H9 (cell line): ENCODE data around the gene ETV6. TPM values are rescaled to one million over a fixed set of nuclear protein-coding genes. Genes with fewer than 3 reads are reported as not detected.

Experiments used
- DNase-seq: peaks from one replicate; pipeline ENCODE4 v3.0.0-alpha.2; 2017
- H2AFZ ChIP-seq: one replicate; pipeline ENCODE4 v1.6.1; 2013; ENCODE audit warnings: mild to moderate bottlenecking, low read length, control low read depth, moderate library complexity
- H2AK5ac ChIP-seq: 2 replicates; pipeline ENCODE4 v1.6.1; 2013; ENCODE audit warnings: low read length, control low read depth, mixed read lengths; ENCODE audit not compliant: insufficient read length
- H2BK120ac ChIP-seq: one replicate; pipeline ENCODE4 v1.6.1; 2013; ENCODE audit warnings: low read depth, mild to moderate bottlenecking, low read length, control low read depth, inconsistent platforms; ENCODE audit not compliant: poor library complexity, severe bottlenecking
- H2BK12ac ChIP-seq: 2 replicates; pipeline ENCODE4 v1.6.1; 2013; ENCODE audit warnings: low read length, control low read depth, mixed read lengths, low read depth; ENCODE audit not compliant: insufficient read length
- H2BK15ac ChIP-seq: 2 replicates; pipeline ENCODE4 v1.6.1; 2013; ENCODE audit warnings: low read depth, low read length, control low read depth
- H2BK20ac ChIP-seq: one replicate; pipeline ENCODE4 v1.6.1; 2013; ENCODE audit warnings: low read depth, mild to moderate bottlenecking, low read length, control low read depth, inconsistent platforms; ENCODE audit not compliant: poor library complexity, severe bottlenecking
- H2BK5ac ChIP-seq: 2 replicates; pipeline ENCODE4 v1.6.1; 2013; ENCODE audit warnings: low read length, control low read depth, mixed read lengths; ENCODE audit not compliant: insufficient read length
- H3K14ac ChIP-seq: 2 replicates; pipeline ENCODE4 v1.6.1; 2013; ENCODE audit warnings: low read length, control low read depth; ENCODE audit not compliant: insufficient read depth
- H3K18ac ChIP-seq: 2 replicates; pipeline ENCODE4 v1.6.1; 2013; ENCODE audit warnings: low read depth, mild to moderate bottlenecking, mixed read lengths, low read length, control low read depth; ENCODE audit not compliant: insufficient read length
- H3K23ac ChIP-seq: 2 replicates; pipeline ENCODE4 v1.6.1; 2013; ENCODE audit warnings: low read length, control low read depth, mixed read lengths, low read depth; ENCODE audit not compliant: insufficient read length
- H3K23me2 ChIP-seq: 2 replicates; pipeline ENCODE4 v1.6.1; 2013; ENCODE audit warnings: low read depth, mild to moderate bottlenecking, mixed read lengths, low read length, control low read depth; ENCODE audit not compliant: insufficient read length, poor library complexity, severe bottlenecking
- H3K27ac ChIP-seq: 2 replicates; pipeline ENCODE4 v1.5.1; 2013; ENCODE audit warnings: low read length, control low read depth, mixed read lengths, low read depth; ENCODE audit not compliant: insufficient read length
- H3K27me3 ChIP-seq: 2 replicates; pipeline ENCODE4 v1.6.1; 2013; ENCODE audit warnings: low read length, control low read depth, inconsistent platforms; ENCODE audit not compliant: insufficient read depth
- H3K4ac ChIP-seq: 2 replicates; pipeline ENCODE4 v1.6.1; 2013; ENCODE audit warnings: low read depth, mild to moderate bottlenecking, control low read depth, inconsistent platforms, low read length, moderate library complexity
- H3K4me1 ChIP-seq: 2 replicates; pipeline ENCODE4 v1.6.1; 2013; ENCODE audit warnings: low read length, control low read depth, inconsistent platforms; ENCODE audit not compliant: insufficient read depth
- H3K4me2 ChIP-seq: 2 replicates; pipeline ENCODE4 v1.6.1; 2013; ENCODE audit warnings: low read length, control low read depth, mixed read lengths; ENCODE audit not compliant: insufficient read length, insufficient read depth
- H3K56ac ChIP-seq: 2 replicates; pipeline ENCODE4 v1.6.1; 2013; ENCODE audit warnings: low read depth, mild to moderate bottlenecking, mixed read lengths, low read length, control low read depth; ENCODE audit not compliant: insufficient read length
- H3K79me1 ChIP-seq: 2 replicates; pipeline ENCODE4 v1.6.1; 2013; ENCODE audit warnings: low read depth, mild to moderate bottlenecking, moderate library complexity, low read length, control low read depth, inconsistent platforms; ENCODE audit not compliant: insufficient read depth, poor library complexity, severe bottlenecking
- H3K79me2 ChIP-seq: 2 replicates; pipeline ENCODE4 v1.6.1; 2013; ENCODE audit warnings: low read length, control low read depth, inconsistent platforms; ENCODE audit not compliant: insufficient read depth
- H3K9ac ChIP-seq: 2 replicates; pipeline ENCODE4 v1.6.1; 2013; ENCODE audit warnings: low read length, control low read depth, mixed read lengths; ENCODE audit not compliant: insufficient read length; ENCODE audit errors: extremely low read depth
- H3K9me3 ChIP-seq: one replicate; pipeline ENCODE4 v1.6.1; 2013; ENCODE audit warnings: low read depth, low read length, inconsistent platforms; ENCODE audit not compliant: control insufficient read depth
- H3T11ph ChIP-seq: one replicate; pipeline ENCODE4 v1.6.1; 2013; ENCODE audit warnings: mild to moderate bottlenecking, low read length, control low read depth, inconsistent platforms
- H4K20me1 ChIP-seq: one replicate; pipeline ENCODE4 v1.6.1; 2013; ENCODE audit not compliant: control insufficient read depth, insufficient read length, insufficient read depth
- H4K5ac ChIP-seq: 2 replicates; pipeline ENCODE4 v1.6.1; 2013; ENCODE audit warnings: low read depth, mild to moderate bottlenecking, mixed read lengths, low read length, control low read depth; ENCODE audit not compliant: insufficient read length
- H4K8ac ChIP-seq: replicated peaks from 2 replicates; pipeline ENCODE4 v1.6.1; 2013; ENCODE audit warnings: low read length, control low read depth, mixed read lengths, low read depth; ENCODE audit not compliant: insufficient read length
- H4K91ac ChIP-seq: 2 replicates; pipeline ENCODE4 v1.6.1; 2013; ENCODE audit warnings: low read depth, mild to moderate bottlenecking, moderate library complexity, mixed read lengths, low read length, control low read depth; ENCODE audit not compliant: insufficient read length
- H3K27ac Mint-ChIP-seq, 3 experiments: 2 replicates in 2 of 3; 3 replicates in 1 of 3; pipeline ENCODE4 v1.8.0; 2020 to 2021; ENCODE audit warnings: mixed read lengths in 3 of 3, mild to moderate bottlenecking in 1 of 3, moderate library complexity in 1 of 3
- H3K27me3 Mint-ChIP-seq: 2 replicates; pipeline ENCODE4 v1.8.0; 2021; ENCODE audit warnings: low read depth, mild to moderate bottlenecking, moderate library complexity, mixed read lengths
- H3K36me3 Mint-ChIP-seq, 3 experiments: 2 replicates in 2 of 3; 3 replicates in 1 of 3; pipeline ENCODE4 v1.8.0; 2020 to 2021; ENCODE audit warnings: low read depth in 3 of 3, mixed read lengths in 3 of 3; ENCODE audit not compliant: insufficient read depth in 1 of 3
- H3K4me1 Mint-ChIP-seq, 2 experiments: 2 replicates each; pipeline ENCODE4 v1.8.0; 2020; ENCODE audit warnings: mixed read lengths in 2 of 2
- H3K4me3 Mint-ChIP-seq, 2 experiments: 2 replicates in 1 of 2; 3 replicates in 1 of 2; pipeline ENCODE4 v1.8.0; 2020 to 2021; ENCODE audit warnings: mild to moderate bottlenecking in 2 of 2, mixed read lengths in 2 of 2, moderate library complexity in 1 of 2
- H3K9me3 Mint-ChIP-seq, 2 experiments: 2 replicates in 1 of 2; 3 replicates in 1 of 2; pipeline ENCODE4 v1.8.0; 2020; ENCODE audit warnings: mild to moderate bottlenecking in 2 of 2, mixed read lengths in 2 of 2, moderate library complexity in 1 of 2
- CTCF ChIP-seq: fragments of 200-600 bp; sonication (generic); conservative IDR thresholded peaks from 3 replicates; pipeline ENCODE4 v1.8.0; 2021; ENCODE audit warnings: antibody characterized with exemption, mild to moderate bottlenecking
- WGBS: extraction: QIAGEN DNeasy Blood & Tissue Kit; methylation state at CpG from one replicate; pipeline ENCODE4 v1.1.7; 2013; ENCODE audit warnings: missing lambda C conversion rate, low lambda C conversion rate, mixed read lengths; ENCODE audit not compliant: insufficient read length; ENCODE audit errors: extremely low coverage; 5-methylcytosine and 5-hydroxymethylcytosine counted together
- total RNA-seq: library from RNA; stranded (reverse); gene quantifications from 2 replicates; pipeline ENCODE4 v1.2.1, GENCODE V29; 2021

Gene ETV6
- total RNA-seq, 1 experiment from 2014 or later: 28.7 TPM

DNA sequence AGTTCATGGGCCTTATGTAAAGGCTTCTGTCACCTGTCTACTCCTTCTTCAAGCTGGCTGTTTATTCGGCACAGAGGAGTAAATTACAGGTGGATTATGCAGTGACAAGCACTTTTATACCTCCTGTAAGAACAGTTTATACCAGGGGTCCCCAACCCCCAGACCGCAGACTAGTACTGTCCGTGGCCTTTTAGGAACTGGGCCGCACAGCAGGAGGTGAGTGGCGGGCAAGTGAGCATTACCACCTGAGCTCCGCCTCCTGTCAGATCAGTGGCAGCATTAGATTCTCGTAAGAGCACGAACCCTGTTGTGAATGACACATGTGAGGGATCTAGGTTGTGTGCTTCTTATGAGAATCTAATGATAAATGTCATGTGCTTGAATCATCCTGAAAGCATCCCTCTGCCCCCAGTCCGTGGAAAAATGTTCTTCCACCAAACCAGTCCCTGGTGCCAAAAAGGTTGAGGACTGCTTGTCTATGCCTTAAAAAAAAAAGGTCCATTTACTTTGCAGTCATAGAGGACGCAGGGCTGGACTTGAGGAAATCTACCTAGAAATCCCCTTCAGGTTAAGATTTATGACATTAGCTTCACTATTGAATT, 78.8 kb downstream of the ETV6 start:
- Histone ChIP-seq H4K8ac (no peak overlapping the region), H3K27ac (no peak overlapping the region), H3K18ac (no peak overlapping the region), H3K9me3 (no peaks in the 10 kb centered on the region), H2BK15ac (no peak overlapping the region), H3K27me3 (no peaks in the 10 kb centered on the region), H3T11ph (no peak overlapping the region), H3K4me1 (peaks cover 3% of the 10 kb centered on the region; the same call in 1 of the 2 replicates), H2BK120ac (no peak overlapping the region), H3K4ac (no peak overlapping the region), H3K56ac (no peak overlapping the region), H2AFZ (no peak overlapping the region), H2BK5ac (no peak overlapping the region), H3K79me2 (no peaks in the 10 kb centered on the region), H3K4me2 (no peak overlapping the region), H3K9ac (no peak overlapping the region), H2BK20ac (no peak overlapping the region), H3K23ac (no peak overlapping the region), H2BK12ac (no peak overlapping the region), H4K20me1 (no peaks in the 10 kb centered on the region), H3K79me1 (no peaks in the 10 kb centered on the region), H2AK5ac (no peak overlapping the region), H3K14ac (no peak overlapping the region), H4K91ac (no peak overlapping the region), H3K23me2 (no peaks in the 10 kb centered on the region), H4K5ac (no peak overlapping the region)
- Mint-ChIP-seq H3K27ac (no peak overlapping the region), H3K4me1 (peaks cover 31 to 39% of the 10 kb centered on the region in 2 experiments), H3K9me3 (no peaks in the 10 kb centered on the region), H3K36me3 (no peaks in the 10 kb centered on the region; a peak in 1 of 7 replicates), H3K27me3 (no peaks in the 10 kb centered on the region), H3K4me3 (no peak overlapping the region)
- no peak for TF ChIP-seq CTCF
- WGBS: no CpG with 5 or more reads among the region's 10 CpGs
- DNase-seq: no peak
